Right hindlimb (tissue), 1 donor: ENCODE measurements around the gene MAD1L1.
"Not testable (repeated sequence)": the region's sequence is repeated elsewhere in the genome, so short reads cannot be mapped to it uniquely, and the experiment has no call there.

Source experiments
- DNase-seq: peaks from one replicate; pipeline ENCODE4 v3.0.0-alpha.2; 2018

The MAD1L1 gene

DNA sequence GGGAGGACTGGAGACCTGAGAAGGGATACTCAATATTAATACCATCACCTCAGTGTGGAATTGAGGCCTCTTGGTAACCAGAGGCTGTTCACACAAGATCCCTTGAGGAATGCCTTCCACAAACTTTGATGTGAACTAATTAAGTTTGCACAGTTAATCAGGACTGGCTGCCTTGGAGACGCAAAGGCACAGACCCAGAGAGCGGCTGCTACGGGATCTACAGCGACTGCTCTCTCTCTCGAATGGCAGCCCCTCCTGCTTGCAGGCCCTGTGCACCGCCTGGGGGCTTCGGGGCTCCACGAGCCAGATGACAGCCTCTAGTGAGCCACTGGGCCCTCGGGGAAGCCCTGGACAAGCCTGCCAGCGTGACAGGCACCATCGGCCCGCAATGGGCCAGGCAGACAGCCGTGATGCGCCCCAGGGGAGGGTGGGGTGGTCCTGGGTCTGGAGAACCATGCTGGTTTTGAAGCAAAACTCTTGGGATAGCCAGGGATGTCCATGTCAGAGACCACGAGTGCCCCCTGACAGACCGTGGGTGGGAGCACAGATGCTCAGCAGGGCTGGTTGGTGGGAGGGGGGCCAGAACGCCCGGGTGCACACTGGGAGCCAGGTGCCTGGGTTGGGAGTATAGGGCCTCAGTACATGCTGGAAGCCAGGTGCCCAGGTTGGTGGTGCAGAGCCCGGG, 367.0 kb downstream of the MAD1L1 start:
- no peak for DNase-seq

- DNase-seq, result no peak
Measured at GRCh38 chr7:1865000-1865555, 367.7 kb downstream of the MAD1L1 start.

DNA sequence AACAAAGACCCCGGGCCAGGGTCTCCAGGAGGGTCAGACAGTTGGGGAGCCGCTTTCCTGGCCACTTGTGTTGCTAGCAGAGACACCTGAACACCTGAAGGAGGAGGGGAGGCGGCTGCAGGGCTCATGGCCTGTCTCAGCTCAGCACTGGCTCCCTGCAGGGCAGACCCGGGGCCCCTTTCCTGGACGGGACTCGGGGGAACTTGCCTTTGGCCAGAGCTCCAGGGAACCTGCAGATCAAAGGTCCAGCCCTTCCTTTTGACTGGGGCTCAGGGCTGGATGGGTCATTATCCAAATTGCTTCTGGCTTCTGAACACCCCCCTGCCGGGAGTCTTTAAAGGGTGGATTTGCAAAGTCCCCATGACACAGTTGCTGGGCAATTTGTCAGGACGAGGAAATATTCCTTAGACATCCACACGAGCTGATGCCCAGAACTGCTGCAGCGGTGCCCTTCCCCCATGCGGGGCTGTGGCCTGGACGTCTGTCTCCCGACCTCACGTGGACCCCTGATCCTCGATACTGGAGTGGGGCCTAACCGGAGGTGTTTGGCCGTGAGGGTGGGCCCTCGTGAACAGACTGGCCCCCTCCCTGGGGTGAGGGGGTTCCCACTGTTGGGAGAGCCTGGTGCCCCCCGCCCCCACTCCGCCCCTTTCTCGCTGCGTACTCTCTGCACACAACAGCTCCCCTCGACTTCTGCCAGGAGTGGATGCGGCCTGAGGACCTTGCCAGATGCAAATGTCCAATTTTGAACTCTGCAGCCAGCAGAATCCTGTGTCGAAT, 368.4 kb downstream of the MAD1L1 start:
- no peak for DNase-seq

DNA sequence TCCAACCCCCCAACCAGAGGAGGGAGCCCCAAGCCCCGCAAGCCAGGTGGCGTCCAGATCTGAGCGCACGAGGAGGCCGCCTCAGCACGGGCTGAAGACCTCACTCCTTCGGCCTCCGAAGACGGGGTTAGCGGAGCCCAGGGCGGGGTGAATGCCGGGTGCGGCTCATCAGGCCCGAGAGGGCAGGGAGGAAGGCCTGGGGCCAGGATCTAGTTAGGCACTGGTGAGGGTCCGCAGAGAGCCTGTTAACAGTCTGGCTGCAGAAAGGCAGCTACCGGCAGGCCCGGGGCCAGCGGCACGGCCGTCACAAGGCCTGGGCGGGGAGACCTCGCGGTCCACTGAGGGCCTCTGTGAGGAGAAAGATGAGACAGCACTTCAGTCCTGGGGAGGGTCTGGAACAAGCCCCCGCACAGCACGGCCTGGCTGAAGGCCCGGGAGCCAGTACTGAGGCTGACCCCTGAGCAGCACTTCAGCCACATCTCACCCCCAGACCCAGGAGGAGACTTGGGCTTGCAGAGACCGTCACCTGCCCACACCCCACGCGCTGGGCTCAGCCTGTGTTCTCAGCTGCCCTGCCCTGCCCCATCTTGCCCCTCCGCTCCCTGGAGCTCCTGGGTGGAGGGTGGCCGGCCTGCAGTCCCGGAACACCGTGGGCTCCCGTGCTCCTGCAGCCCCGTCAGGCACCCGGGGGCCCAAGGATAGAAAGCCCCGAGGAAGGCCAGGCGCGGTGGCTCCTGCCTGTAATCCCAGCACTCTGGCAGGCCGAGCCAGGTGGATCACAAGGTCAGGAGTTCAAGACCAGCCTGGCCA, 369.4 kb downstream of the MAD1L1 start:
- DNase-seq, result peak; percentile 50

GRCh38 chr7:1862560-1862959, 370.2 kb downstream of the MAD1L1 start:
- no peak for DNase-seq

DNA sequence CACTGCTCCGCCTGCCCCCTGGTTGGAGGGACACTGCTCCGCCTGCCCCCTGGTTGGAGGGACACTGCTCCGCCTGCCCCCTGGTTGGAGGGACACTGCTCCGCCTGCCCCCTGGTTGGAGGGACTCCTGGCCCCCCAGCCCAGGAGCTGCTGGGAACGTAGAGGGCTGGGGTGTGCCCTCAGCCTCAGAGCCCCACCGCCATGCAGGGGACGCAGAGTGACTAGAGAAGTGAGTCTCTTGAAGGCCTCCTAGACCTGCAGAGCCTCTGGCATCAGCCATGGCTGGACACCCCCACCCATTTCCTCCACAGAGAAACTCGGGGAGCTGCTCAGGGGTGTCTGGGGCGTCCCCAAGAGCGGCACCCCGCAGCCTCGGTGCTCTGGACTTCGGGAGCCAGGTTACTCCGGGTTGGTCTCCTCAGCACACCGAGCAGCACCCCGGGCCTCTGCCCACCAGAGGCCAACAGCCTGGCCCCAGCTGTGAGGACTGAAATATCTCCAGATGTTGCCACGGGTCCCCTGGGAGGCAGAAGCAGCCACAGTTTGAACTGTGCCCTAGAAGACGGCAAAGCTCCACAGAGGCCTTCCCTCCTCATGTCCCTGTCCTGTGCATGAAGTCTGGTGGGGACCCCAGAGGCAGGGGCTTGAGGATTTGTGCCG, 370.8 kb downstream of the MAD1L1 start:
- no peak for DNase-seq

- DNase-seq, result not testable (repeated sequence)
Measured at GRCh38 chr7:1860881-1861798, 371.6 kb downstream of the MAD1L1 start.

GRCh38 chr7:1859266-1860035, 373.3 kb downstream of the MAD1L1 start:
- no peak for DNase-seq

DNA sequence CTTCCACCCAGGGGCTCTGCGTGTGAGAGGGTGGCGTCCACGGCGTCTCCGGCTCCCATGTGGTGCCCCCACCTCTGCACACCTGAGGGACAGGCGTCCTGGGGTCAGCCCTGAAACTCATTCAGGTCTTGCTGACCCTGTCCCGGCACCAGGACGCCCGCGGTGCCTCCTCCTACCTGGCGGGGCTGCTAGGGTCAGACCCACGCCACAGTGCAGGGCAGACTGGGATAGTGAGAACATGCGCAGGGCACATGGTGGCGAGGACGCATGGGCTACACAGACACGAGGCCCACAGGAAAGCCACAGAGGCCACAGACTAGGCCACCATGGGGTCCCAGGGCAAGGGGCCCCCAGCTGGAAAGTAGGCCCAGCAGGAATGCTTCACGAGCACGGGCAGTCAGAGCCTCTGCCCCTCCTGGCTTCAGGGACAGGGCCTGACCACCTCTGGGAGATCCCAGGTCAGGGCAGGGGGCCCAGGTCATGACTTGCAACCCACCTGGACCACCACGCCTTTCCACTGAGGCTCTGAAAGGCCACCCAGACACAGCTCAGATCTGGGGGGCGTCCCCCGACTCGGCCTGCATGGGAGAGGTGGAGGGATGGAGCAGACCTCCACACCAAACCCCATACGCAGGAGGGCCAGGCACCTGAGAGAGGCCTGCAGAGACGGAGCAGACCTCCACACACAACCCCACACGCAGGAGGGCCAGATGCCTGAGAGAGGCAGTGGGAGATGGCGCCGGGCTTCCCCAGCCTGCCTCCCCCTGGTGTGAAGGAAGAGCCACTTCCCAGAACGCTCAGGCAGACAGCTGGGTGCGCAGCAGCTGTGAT, 374.1 kb downstream of the MAD1L1 start:
- DNase-seq, result no peak

GRCh38 chr7:1857487-1858421, 375.0 kb downstream of the MAD1L1 start:
- DNase-seq, result peak; percentile 12

DNA sequence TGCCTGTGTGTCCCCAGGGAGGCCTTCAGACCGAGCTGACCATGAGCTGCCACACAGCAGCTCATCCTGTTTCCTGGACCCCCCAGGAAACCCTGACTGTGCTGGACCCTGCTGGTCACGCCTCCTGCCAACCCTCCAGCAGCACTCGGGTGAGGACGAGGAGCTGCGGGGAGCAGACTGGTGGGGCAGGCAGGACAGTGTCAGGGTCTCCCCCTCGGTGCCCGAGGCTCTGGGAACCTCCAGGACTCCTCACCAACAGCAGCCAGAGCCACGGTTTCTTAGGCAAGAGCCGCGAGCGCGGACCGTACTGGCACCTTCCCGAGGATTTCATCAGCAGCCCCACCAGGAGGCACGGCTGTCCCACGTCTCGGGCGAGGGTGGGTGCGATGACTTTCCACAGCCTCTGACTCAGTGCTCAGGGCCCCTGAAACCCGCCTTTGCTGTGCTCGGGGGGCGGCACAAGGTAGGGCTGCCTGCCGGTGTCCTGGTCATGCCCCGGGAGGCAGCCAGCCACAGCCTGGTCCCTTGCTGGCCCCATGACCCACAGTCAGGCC, 375.8 kb downstream of the MAD1L1 start:
- no peak for DNase-seq

DNA sequence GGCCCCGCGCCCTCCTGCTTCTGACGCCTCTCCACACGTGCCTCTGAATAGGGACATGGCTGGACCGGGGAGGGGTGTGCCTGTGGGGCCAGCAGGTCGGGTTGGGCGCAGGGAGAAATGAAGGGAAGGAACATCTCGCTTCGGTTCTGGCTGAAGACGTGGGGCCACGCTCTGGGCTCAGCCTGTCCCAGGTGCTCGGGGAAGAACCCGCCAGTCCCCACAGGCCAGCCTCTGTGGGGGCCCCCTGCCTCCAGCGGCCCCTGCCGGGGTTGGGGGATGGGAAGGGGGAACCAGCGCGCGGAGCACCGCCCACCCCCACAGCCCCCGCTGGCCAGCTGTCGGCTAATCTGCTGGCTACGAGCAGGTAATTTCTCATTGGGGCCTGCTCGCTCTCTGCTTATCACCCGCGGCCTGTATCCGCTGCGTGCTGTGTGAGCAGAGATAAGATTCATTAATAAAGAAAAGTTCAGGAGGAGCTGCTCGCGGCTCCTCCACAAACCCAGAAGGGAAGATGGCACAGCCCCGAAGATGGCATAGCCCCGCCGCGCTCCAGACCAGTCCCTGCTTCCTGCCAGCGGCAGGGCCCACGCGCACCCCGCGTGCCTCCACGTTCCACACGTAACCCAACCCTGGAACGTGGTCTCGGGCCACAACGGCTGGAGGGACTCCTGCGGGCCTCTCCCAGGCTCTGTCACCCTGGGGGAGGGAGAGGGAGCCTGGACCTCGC, 376.4 kb downstream of the MAD1L1 start:
- DNase-seq, result peak; percentile 19

DNA sequence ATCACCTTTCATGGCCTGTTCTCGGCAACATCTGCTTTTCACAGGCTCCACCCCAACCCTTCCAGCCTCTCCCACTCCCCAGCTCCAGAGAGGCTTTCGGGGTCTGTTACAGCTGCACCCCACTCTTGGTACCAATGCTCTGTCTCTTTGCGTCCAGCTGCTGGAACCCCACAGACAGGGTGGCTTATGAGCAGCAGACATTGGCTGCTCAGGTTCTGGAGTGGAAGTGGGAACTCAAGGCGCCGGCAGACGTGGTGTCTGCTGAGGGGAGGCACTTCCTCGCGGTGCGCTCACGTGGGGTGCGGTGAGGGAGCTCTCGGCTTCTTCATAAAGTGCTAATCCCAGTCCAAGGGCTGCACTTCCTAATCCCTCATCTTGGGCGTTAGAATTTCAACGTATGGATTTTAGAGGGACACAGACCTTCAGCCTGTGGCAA, 377.0 kb downstream of the MAD1L1 start:
- peak; percentile 8 for DNase-seq

- DNase-seq, result peak; percentile 10
Measured at GRCh38 chr7:1854866-1855724, 377.6 kb downstream of the MAD1L1 start.

DNA sequence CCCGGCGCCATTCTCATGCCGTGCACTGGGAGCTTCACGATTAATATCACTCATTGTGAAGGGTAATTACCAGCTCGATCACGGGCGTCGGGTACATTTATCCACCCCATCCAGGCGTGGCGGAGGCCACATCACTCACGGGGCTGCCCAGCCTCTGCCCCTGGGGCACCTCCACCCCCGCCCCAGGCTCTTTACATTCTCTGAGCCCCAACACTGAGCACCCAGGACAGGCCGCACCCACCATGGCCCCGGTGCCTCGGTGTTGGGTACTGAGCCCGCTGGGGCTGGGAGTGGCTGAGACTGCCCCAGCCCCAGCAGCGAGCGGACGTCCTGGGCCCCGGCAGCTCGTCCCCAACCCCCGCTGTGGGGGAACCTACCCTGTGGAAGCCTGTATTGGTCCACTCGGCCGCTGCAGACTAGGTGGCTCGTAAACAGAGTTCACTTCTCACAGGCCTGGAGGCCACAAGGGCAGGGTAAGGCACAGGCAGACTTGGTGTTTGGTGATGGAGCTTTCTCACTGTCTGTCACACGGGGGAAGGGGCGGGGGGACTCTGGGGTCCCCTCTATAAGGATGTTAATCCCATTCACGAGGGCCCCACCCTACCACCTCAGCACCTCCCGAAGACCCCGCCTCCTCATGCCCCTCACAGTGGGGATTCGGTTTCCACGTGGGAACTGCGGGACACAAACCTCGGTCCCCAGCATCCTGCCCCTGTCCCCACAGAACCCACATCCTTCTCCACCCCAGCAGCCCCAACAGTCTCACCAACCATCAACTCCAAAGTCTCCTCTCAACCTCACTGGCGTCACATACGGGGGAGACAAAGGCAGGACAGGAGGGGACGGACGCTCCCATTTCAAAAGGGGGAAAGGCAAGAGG, 378.5 kb downstream of the MAD1L1 start:
- DNase-seq, result peak; percentile 10
